Activated T-helper 1 cell treated with anti-CD3 and anti-CD28 coated beads, Interleukin-12 subunit alpha, Interleukin-12 subunit beta, Interleukin-2, Interleukin-4 antibody, amounts not matched to agents 30 ng/mL and 10 ng/mL and 1 ng/mL, durations not matched to agents 14 hours and 24 hours and 36 hours (primary cell): Measurements from ENCODE around the gene MATK. TPM values are rescaled to one million over a fixed set of nuclear protein-coding genes. Genes with fewer than 3 reads are reported as not detected.

Experiments used
- DNase-seq: peaks from one replicate; pipeline ENCODE4 v3.0.0; 2021; ENCODE audit warnings: low spot score
- H3K27ac Mint-ChIP-seq: one replicate; pipeline ENCODE4 v1.8.0; 2021; ENCODE audit warnings: mild to moderate bottlenecking, mixed read lengths
- H3K27me3 Mint-ChIP-seq: one replicate; pipeline ENCODE4 v1.8.0; 2022; ENCODE audit warnings: mild to moderate bottlenecking, moderate library complexity, mixed read lengths; ENCODE audit not compliant: insufficient read depth
- H3K36me3 Mint-ChIP-seq: one replicate; pipeline ENCODE4 v1.8.0; 2021; ENCODE audit warnings: low read depth, mixed read lengths
- H3K4me1 Mint-ChIP-seq: one replicate; pipeline ENCODE4 v1.8.0; 2021; ENCODE audit warnings: low read depth, mixed read lengths
- H3K4me3 Mint-ChIP-seq: one replicate; pipeline ENCODE4 v1.8.0; 2021; ENCODE audit warnings: mild to moderate bottlenecking, moderate library complexity, mixed read lengths
- H3K9me3 Mint-ChIP-seq: one replicate; pipeline ENCODE4 v1.8.0; 2021; ENCODE audit warnings: mixed read lengths
- intact Hi-C: fragments of 100-400 bp; cut with micrococcal nuclease; formaldehyde crosslinking; loops from one replicate; pipeline ENCODE4 v1.15.1; 2024
- total RNA-seq: library from RNA; stranded (reverse); gene quantifications from 2 replicates; pipeline ENCODE4 v1.2.3, GENCODE V29; 2022

The MATK gene
- total RNA-seq, 1 donor from 2014 or later, result 21.5 TPM

DNA sequence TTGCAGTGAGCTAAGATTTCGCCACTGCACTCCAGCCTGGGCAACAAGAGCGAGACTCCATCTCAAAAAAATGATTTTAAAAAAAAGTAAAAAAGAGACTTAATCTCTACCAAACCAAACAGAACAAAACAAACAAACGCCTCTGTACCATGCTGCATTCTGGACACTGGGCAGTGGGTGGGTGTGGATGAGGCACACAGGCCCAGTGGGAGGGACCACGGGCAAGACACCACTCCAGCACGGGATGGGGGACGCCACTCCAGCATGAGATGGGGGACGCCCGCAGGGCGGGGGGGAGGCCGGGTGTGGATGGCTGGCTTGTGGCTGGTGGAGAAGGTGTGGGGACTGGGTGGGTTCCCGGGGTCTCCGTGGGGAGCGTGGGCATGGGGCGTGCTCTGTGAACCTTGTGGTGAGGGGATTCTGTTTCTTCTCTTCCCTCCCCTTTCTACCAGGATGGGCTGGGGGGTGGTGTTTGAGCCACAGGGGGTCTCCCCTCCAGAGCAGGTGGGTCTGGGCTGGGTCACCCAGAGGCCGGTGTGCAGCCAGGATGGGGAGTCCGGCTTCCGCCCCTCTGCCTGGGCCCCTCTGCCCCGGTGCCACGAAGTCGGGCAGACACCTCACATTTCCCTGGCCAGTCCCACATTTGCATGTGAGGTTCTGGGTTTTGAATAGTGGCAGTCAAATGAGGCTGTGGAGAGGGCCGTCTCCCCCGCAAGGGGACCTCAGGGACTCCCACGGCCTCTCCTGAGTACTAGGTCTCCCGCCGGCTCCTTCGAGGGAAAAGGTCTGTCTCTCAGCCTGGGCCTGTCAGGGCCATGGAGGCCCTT is 23.9 kb upstream of the MATK start:
- intact Hi-C loops, result no loop called here
- no peak for DNase-seq
- Mint-ChIP-seq H3K36me3 (peaks cover 4% of the 10 kb centered on the region), H3K27ac (no peak overlapping the region), H3K9me3 (peaks cover 9% of the 10 kb centered on the region), H3K27me3 (no peaks in the 10 kb centered on the region), H3K4me1 (peaks cover 38% of the 10 kb centered on the region), H3K4me3 (no peak overlapping the region)

DNA sequence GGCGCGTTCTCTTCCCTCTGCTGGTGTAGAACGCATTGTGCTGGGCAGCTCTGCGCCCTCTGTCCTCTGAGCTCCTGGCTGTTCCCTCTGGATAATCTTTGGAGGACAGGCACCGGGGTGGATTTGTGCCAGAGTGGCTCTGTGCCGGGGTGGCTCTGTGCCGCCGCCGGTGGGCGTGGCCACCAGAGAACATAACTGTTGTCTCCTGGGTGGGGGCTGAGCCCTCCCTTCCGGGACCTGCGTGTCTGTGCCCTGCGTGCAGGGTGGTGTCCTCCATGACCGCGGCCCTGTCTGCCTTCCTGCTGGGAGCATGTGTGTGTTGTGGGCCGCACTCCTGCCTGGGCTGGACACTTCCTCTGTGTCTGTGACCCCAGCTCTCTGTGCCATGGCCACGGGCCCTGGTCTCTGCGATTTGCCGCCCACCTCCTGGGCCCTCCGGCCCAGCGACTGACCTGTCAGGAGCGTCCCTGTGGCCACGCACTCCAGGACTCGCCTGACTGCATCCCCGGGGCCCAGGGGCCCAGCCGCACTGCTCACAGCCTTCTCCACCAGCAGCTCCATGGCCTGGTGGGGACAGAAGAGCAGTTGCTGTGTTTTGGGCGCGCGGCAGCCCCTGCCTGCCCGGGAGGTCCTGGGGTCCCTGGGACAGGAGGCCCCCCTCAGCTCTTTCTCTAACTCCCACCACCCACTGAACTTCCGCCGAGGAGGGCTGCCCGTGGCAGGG is 22.4 kb upstream of the MATK start:
- no peak overlapping the region for H3K27ac Mint-ChIP-seq
- peaks cover 4% of the 10 kb centered on the region for H3K36me3 Mint-ChIP-seq
- H3K27me3 Mint-ChIP-seq, result no peaks in the 10 kb centered on the region
- DNase-seq, result no peak
- H3K4me1 Mint-ChIP-seq, result peaks cover 27% of the 10 kb centered on the region
- peaks cover 9% of the 10 kb centered on the region for H3K9me3 Mint-ChIP-seq
- no peak overlapping the region for H3K4me3 Mint-ChIP-seq
- intact Hi-C loops, result no loop called here

DNA sequence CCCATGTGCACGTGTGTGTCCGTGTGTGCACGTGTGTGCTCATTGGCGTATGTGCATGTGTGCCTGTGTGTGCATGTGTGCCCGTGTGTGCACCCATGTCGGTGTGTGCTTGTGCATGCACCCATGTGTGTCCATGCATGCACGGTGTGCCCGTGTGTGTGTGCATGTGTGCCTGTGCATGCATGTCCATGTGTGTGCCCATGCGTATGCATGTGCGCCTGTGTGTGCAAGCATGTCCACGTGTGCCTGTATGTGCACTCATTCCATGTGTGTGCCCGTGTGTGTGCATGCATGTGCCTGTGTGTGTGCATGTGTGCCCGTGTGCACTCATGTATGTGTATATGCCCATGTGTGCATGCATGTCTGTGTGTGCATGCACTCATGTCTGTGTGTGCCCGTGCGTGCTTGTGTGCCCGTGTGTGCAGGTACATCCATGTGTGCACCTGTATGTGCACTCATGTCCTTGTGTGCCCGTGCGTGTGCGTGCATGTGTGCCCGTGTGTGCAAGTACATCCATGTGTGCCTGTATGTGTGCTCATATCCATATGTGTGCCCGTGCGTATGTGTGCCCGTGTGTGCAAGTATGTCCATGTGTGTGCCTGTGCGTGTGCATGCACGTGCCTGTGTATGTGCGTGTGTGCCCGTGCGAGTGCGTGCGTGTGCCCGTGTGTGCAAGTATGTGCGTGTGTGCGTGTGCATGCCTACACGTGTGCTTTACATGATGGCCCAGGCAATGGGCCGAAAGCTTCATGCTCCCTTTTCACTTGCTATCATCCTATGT is 21.6 kb upstream of the MATK start:
- intact Hi-C loops, result no loop called here
- peaks cover 18% of the 10 kb centered on the region for H3K4me1 Mint-ChIP-seq
- H3K36me3 Mint-ChIP-seq, result peaks cover 4% of the 10 kb centered on the region
- peaks cover 9% of the 10 kb centered on the region for H3K9me3 Mint-ChIP-seq
- H3K27me3 Mint-ChIP-seq, result no peaks in the 10 kb centered on the region
- DNase-seq, result no peak
- peak overlapping the region; percentile 4 for H3K27ac Mint-ChIP-seq
- H3K4me3 Mint-ChIP-seq, result no peak overlapping the region

DNA sequence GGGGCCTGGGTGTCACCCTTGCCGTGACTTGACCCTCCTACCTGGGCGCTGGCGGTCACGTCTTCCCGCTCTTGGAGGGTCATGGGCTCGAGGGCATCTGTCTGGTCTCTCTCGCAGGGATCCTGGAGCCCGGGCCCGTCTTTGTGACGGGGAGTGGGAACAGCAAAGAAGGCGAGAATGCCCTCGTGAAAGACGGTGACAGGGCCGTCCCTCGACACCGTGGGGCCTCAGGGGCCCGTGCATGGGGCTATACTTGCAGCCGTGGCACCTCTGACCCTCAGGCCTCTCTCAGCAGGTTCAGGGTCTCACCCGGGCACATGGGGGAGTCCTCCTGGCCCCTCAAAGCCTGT is 20.9 kb upstream of the MATK start:
- no peak overlapping the region for H3K4me3 Mint-ChIP-seq
- H3K9me3 Mint-ChIP-seq, result peaks cover 5% of the 10 kb centered on the region
- peaks cover 12% of the 10 kb centered on the region for H3K4me1 Mint-ChIP-seq
- H3K36me3 Mint-ChIP-seq, result no peaks in the 10 kb centered on the region
- intact Hi-C loops, result no loop called here
- no peak overlapping the region for H3K27ac Mint-ChIP-seq
- H3K27me3 Mint-ChIP-seq, result no peaks in the 10 kb centered on the region
- DNase-seq, result no peak

DNA sequence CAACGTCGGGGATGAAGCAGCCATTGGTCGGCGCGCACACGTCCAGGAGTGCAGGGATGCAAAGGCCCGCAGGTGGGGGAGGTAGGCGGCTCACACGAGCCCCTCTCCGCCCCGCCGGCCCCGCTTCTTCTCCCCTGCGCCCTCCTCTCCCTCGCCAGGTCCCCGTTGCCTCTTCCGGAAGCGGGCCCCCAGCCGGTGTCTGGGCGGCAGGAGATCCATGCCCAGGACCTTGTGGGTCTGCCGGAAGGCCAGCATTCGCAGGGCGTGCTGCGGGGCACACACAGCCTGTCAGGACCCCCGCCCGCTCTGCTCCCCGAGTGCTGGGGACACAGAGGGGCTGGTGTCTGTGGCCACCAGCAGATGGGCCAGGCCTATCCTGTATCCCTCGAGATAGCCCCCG is 19.7 kb upstream of the MATK start:
- peaks cover 5% of the 10 kb centered on the region for H3K9me3 Mint-ChIP-seq
- no peak for DNase-seq
- no peak overlapping the region for H3K27ac Mint-ChIP-seq
- H3K4me3 Mint-ChIP-seq, result no peak overlapping the region
- H3K27me3 Mint-ChIP-seq, result peaks cover 2% of the 10 kb centered on the region
- no peaks in the 10 kb centered on the region for H3K36me3 Mint-ChIP-seq
- intact Hi-C loops, result no loop called here
- H3K4me1 Mint-ChIP-seq, result peaks cover 18% of the 10 kb centered on the region

DNA sequence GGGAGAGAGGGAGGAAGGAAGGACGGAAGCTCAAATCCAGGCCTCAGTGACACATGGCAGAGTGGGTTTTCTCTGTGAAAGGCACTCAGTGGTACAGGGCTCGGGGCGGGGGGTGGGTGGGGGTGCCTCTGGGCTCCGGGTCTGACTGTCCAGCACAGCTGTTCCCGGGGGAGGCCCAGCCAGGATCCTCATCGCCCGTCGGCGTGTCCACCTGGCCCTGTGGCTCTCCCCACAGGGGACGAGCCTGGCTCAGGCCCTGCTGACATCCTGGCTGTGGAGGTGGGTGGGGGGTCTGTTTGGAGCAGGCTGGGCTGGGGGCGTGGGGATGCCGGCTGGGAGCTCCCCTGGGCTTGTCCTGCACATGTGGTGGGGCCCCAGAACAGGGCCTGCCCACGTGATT is 18.2 kb upstream of the MATK start:
- intact Hi-C loops, result no loop called here
- Mint-ChIP-seq H3K4me3 (no peak overlapping the region), H3K27ac (no peak overlapping the region), H3K27me3 (peaks cover 7% of the 10 kb centered on the region), H3K9me3 (peaks cover 5% of the 10 kb centered on the region), H3K36me3 (no peaks in the 10 kb centered on the region), H3K4me1 (peaks cover 18% of the 10 kb centered on the region)
- DNase-seq, result no peak

DNA sequence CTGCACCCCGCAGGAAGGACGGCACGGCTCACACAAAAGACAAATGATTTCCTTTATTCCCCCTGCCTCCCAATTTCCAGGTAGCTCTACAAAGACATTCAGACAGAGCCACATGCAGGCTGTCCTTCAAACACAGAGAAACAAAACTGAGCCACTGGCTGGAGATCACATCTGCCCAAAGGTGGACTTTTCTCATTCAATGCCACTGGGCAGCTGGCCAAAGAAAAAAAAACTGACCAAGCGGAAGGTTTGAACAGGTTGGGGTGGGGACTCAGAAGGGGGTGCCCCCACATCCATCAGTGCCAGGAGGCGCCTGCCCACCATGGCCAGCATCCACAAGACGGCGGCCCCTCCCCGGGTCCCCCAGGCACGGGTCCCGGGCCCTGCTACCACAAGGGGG is 17.8 kb upstream of the MATK start:
- Mint-ChIP-seq H3K36me3 (peaks cover 2% of the 10 kb centered on the region), H3K27ac (no peak overlapping the region), H3K4me3 (no peak overlapping the region), H3K4me1 (peaks cover 22% of the 10 kb centered on the region), H3K27me3 (peaks cover 7% of the 10 kb centered on the region), H3K9me3 (peaks cover 5% of the 10 kb centered on the region)
- no peak for DNase-seq
- intact Hi-C loops, result no loop called here

DNA sequence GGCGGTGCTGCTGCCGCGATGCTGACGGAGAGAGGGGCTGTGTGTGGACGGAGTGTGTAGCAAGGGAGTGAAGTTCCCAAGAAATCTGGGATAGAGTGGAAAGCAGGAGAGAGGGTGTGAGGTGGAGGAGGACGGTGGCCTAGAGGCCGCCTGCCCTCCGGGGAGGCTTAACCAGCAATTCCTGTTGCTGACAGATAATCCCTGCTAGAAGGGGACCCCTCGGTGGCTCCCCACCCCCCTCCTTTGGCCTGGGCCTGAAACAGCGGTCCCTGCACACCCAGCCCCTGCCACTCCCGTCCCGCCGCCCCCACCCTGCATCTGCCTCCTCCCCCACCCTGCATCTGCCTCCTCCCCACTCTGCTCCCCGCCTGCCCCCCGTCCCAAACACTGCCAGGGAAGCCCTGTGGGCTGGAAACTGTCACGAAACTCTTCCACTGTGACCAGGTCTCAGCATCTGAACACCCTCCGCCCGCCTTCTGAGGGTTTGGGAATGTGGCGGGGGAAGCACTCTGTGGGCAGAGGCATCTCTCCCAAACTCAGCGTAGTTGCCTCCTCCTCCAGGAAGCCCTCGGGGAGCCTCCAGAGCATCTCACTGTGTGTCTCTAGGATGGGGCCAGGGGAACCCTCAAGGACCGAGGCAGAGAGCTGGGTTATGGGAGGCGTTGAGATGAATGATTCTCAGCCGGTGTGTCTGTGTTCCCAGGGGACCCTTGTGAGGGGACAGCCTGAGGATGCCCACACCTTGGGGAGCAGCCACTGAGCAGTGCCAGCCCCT is 17.1 kb upstream of the MATK start:
- Mint-ChIP-seq H3K4me3 (no peak overlapping the region), H3K4me1 (peaks cover 24% of the 10 kb centered on the region), H3K27me3 (peaks cover 7% of the 10 kb centered on the region), H3K9me3 (peaks cover 4% of the 10 kb centered on the region), H3K36me3 (peaks cover 2% of the 10 kb centered on the region), H3K27ac (no peak overlapping the region)
- intact Hi-C loops, result no loop called here
- no peak for DNase-seq

DNA sequence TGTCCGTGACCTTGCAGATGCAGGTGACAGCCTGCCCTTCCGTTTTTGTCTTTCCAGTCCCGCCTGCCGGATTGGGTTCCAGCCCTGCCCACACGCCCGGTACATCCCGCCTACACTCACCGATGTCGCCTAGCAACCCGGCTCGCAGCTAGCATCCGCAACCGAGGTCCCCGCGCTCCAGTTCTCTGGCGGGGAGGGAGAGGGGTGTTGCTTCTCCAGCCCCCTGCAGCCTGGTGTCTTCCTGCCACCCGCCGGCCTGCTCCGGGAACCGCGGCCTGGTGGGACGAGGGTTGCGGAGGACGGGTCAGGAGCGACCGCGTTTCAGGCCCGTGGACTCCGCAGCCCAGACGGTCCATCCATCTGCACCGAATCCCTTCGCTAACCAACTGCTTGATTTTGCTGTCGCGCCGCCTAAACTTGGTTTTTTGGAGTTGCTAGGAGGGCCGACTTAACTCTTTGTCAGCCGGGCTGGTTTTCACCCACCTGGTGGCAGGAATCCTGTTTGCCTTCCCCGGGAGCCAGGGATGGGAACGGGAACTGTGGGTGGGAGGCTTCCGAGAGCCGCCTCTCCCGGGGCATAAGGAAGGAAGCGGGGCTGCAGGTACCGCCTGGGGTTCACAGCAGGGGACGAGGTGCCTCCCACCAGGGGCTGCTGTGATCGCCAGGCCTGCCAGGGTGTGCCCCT is 15.4 kb upstream of the MATK start:
- intact Hi-C loops, result loop anchor here (1.0 kb wide), 1 partner anchor 11 kb away; no protein-coding TSS in a partner anchor
- Mint-ChIP-seq H3K27ac (peak overlapping the region; percentile 52), H3K27me3 (peaks cover 7% of the 10 kb centered on the region), H3K9me3 (peaks cover 9% of the 10 kb centered on the region), H3K36me3 (peaks cover 5% of the 10 kb centered on the region), H3K4me1 (peaks cover 27% of the 10 kb centered on the region), H3K4me3 (peak overlapping the region; percentile 26)
- peak; percentile 58 for DNase-seq

DNA sequence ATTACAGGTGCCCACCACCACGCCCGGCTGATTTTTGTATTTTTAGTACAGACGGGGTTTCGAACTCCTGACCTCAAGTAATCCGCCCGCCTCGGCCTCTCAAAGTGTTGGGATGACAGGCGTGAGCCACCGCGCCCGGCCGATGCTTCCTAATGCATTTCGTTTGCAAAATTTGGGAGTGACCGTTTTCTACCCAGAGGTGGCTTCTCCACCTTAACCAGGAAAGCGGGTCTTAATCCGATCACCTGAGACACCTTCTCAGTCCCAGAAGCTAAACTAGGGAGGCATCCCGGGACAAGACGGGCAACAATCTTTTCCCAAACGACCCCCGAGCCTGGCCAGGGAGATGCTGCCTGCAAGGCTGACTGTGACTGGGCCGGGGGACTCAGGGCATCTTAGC is 14.8 kb upstream of the MATK start:
- no peak for DNase-seq
- Mint-ChIP-seq H3K4me3 (peak overlapping the region; percentile 26), H3K4me1 (peaks cover 25% of the 10 kb centered on the region), H3K27ac (no peak overlapping the region), H3K27me3 (peaks cover 7% of the 10 kb centered on the region), H3K36me3 (peaks cover 5% of the 10 kb centered on the region), H3K9me3 (peaks cover 14% of the 10 kb centered on the region)
- intact Hi-C loops, result loop anchor here (1.0 kb wide), 1 partner anchor 11 kb away; no protein-coding TSS in a partner anchor

DNA sequence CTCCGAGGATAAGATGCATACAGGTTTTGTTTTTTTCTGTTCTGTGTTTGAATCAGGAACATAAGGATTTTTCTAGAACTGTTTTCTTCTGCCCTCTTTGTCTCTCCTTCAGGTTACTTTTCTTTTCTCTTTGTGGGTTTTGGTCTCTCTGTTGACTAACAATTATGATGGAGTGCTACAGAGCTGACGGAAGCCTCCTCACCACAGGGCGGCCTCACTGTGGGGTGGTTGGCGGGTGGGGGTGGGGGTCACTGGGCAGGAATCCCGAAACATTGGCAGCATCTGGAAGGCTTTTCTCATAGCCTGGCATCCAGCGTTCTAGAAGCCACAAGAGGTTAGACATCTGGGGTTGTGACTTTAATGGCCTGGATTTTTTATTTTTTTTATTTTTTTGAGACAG is 12.0 kb upstream of the MATK start:
- peaks cover 5% of the 10 kb centered on the region for H3K36me3 Mint-ChIP-seq
- H3K27me3 Mint-ChIP-seq, result peaks cover 7% of the 10 kb centered on the region
- H3K9me3 Mint-ChIP-seq, result peaks cover 15% of the 10 kb centered on the region
- peak overlapping the region; percentile 67 for H3K27ac Mint-ChIP-seq
- H3K4me3 Mint-ChIP-seq, result peak overlapping the region; percentile 55
- intact Hi-C loops, result loop anchor here (1.0 kb wide), 1 partner anchor 37 kb away; the partner anchor contains the start of gene APBA3
- DNase-seq, result peak; percentile 21
- H3K4me1 Mint-ChIP-seq, result peaks cover 18% of the 10 kb centered on the region

DNA sequence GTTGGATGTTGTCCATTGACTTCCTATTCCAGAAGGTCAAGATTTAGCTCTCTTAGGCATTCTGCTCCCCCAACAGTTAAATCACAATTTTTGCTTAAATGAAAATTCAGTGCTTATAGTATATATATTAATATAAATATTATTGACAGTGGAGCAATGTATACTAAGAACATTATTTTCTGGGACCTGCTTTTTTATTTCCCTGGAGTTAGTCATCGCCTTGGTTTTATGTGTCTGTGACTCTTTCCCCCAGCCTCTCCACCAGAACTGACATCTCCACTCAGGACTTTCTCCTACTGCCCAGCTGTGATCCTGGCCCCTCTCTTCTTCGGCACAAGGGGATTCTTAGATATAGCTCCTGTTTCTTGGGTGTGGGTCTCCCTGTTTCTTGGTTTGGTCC is 10.2 kb upstream of the MATK start:
- H3K4me1 Mint-ChIP-seq, result peaks cover 16% of the 10 kb centered on the region
- peaks cover 5% of the 10 kb centered on the region for H3K36me3 Mint-ChIP-seq
- H3K27ac Mint-ChIP-seq, result no peak overlapping the region

More for the DNA sequence above, 10.2 kb upstream of the MATK start:
- intact Hi-C loops, result loop anchor here (1.0 kb wide), 1 partner anchor 22 kb away; no protein-coding TSS in a partner anchor
- no peak for DNase-seq
- peaks cover 8% of the 10 kb centered on the region for H3K27me3 Mint-ChIP-seq
- peaks cover 18% of the 10 kb centered on the region for H3K9me3 Mint-ChIP-seq
- no peak overlapping the region for H3K4me3 Mint-ChIP-seq
